IPS-20b (cell line): ENCODE results near the gene RPP25L.

ENCODE experiments used
- H3K27ac ChIP-seq: one replicate; pipeline ENCODE4 v1.5.1; 2013; ENCODE audit warnings: low read length
- H3K27me3 ChIP-seq: 2 replicates; pipeline ENCODE4 v1.6.1; 2013; ENCODE audit warnings: mild to moderate bottlenecking, low read length, inconsistent platforms; ENCODE audit not compliant: insufficient read depth
- H3K36me3 ChIP-seq: 2 replicates; pipeline ENCODE4 v1.6.1; 2013; ENCODE audit warnings: low read depth, mild to moderate bottlenecking, inconsistent platforms, low read length, moderate library complexity; ENCODE audit not compliant: insufficient read depth
- H3K4me1 ChIP-seq: 2 replicates; pipeline ENCODE4 v1.6.1; 2013; ENCODE audit warnings: mild to moderate bottlenecking, control low read depth, inconsistent platforms, low read length, moderate library complexity; ENCODE audit not compliant: insufficient read depth
- H3K4me3 ChIP-seq: 2 replicates; pipeline ENCODE4 v1.5.1; 2013; ENCODE audit warnings: mild to moderate bottlenecking, low read length, inconsistent platforms
- H3K9ac ChIP-seq: 2 replicates; pipeline ENCODE4 v1.6.1; 2013; ENCODE audit warnings: low read depth, mild to moderate bottlenecking, inconsistent platforms, low read length, moderate library complexity
- H3K9me3 ChIP-seq: 2 replicates; pipeline ENCODE4 v1.6.1; 2013; ENCODE audit warnings: mild to moderate bottlenecking, low read depth, low read length, inconsistent platforms; ENCODE audit not compliant: insufficient read depth

RPP25L gene

DNA sequence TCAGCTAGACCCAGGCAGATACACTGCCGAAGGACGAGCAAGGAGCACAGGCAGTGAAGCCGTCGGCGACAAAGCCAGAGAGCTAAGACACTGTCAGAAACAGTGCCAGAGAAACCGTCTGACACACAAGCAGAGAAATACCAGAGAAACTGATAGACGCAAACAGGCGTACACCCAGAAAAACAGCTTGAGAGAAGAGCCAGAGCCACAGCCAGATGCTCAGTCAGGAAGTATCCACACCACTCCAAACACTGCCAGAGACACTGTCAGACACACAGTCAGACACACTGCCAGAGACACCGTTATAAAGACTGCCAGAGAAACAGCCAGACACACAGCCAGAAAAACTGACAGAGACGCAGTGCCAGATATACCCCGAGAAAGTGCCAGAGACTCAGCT lies 41.5 kb downstream of the RPP25L start:
- Histone ChIP-seq H3K9ac (no peak overlapping the region), H3K27ac (no peak overlapping the region), H3K36me3 (no peaks in the 10 kb centered on the region), H3K4me1 (peaks cover 3% of the 10 kb centered on the region; the same call in 1 of the 2 replicates), H3K9me3 (no peaks in the 10 kb centered on the region), H3K4me3 (no peak overlapping the region), H3K27me3 (peaks cover 7% of the 10 kb centered on the region; the same call in 1 of the 2 replicates)

DNA sequence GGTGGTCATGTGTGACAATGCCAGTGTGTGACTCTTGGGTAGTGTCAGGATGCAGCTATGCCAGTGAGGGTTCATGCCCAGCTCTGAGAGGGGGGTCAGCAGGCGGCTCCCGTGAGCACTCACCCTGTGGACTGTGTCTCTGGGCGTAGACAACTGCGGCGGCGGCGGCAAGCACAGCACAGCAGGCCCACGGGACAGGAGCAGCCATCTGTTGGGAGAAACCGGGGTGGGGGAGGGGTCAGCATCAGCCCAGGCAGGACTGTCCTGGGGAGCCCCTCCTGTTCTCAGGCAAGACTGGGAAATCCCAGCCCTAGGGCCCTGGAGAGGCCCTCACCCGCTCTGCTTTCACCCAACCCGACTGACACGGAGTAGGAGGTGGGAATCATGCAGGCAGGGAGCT lies 43.1 kb downstream of the RPP25L start:
- Histone ChIP-seq H3K9me3 (no peaks in the 10 kb centered on the region), H3K36me3 (no peaks in the 10 kb centered on the region), H3K9ac (no peak overlapping the region), H3K27me3 (no peaks in the 10 kb centered on the region; the same call in 1 of the 2 replicates), H3K27ac (no peak overlapping the region), H3K4me3 (no peak overlapping the region), H3K4me1 (peaks cover 3% of the 10 kb centered on the region; the same call in 1 of the 2 replicates)

DNA sequence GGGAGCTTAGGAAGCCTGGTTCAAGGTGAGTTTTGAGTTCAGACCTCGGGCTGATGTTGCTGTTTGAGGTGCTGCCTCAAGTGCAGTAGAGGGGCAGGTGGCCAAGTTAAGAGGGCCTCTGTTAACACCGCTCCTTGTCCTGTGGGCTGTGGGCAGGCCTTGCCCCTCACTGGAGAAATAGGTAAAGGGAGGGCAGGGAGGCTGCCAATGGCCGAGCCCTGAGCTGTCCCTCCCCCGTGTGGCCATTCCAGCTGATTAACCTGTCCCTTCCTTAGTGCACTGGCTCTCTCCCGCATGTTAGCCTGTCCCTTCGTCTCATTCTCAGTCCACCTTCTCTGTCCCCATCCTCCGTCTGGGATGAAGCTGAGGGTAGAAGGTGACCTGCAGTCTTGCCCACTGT lies 43.8 kb downstream of the RPP25L start:
- Histone ChIP-seq H3K9me3 (no peaks in the 10 kb centered on the region), H3K27ac (no peak overlapping the region), H3K36me3 (no peaks in the 10 kb centered on the region), H3K4me1 (no peaks in the 10 kb centered on the region; the same call in 1 of the 2 replicates), H3K9ac (no peak overlapping the region), H3K4me3 (no peak overlapping the region), H3K27me3 (no peaks in the 10 kb centered on the region; the same call in 1 of the 2 replicates)

DNA sequence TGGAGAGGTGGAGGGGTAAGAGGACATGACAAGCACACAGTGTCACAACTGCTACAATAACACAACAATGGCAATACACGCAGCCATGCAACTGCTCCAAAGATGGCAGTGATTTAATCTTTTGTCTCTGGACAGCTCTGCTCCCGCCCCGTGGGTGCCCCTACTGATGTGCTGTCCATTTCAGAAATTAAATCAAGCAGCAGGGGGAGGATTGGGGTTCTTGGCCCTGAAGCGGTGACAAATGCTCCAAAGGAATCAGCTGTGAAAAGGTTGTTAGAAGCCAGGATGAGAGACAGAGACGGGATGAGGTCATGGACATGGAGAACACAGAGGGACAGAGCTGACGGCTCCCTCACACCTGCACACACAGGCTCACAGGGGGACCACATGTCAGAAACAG lies 44.9 kb downstream of the RPP25L start:
- no peaks in the 10 kb centered on the region for H3K36me3 ChIP-seq
- no peaks in the 10 kb centered on the region; the same call in 1 of the 2 replicates for H3K27me3 ChIP-seq
- H3K4me1 ChIP-seq: no peaks in the 10 kb centered on the region; the same call in 1 of the 2 replicates

DNA sequence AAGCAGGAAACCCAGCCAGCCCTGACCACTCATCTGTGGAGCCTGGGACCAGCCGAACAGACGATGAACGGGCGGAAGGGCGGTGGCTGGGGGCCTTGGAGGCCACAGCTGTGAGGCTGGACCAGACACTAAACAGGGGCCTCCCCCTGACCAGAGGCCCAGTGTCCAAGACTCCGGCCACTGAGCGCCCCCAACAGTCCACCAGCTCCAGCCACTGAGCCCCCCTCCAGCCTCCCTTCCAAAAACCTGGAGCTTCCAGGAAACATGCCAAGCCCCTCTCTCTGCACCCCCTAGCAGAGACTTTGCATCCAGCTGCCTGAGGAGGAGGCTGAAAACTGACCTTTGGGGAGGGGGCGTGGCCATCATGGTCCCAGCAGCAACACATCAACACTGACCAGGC lies 45.6 kb downstream of the RPP25L start:
- H3K27ac ChIP-seq: no peak overlapping the region
- H3K4me1 ChIP-seq: no peaks in the 10 kb centered on the region; the same call in 1 of the 2 replicates
- H3K4me3 ChIP-seq: no peak overlapping the region
- no peak overlapping the region for H3K9ac ChIP-seq
- H3K36me3 ChIP-seq: no peaks in the 10 kb centered on the region
- H3K27me3 ChIP-seq: no peaks in the 10 kb centered on the region; the same call in 1 of the 2 replicates
- H3K9me3 ChIP-seq: no peaks in the 10 kb centered on the region

More for the DNA sequence above, 44.9 kb downstream of the RPP25L start:
- H3K27ac ChIP-seq: no peak overlapping the region
- no peak overlapping the region for H3K4me3 ChIP-seq
- no peaks in the 10 kb centered on the region for H3K9me3 ChIP-seq
- H3K9ac ChIP-seq: no peak overlapping the region

DNA sequence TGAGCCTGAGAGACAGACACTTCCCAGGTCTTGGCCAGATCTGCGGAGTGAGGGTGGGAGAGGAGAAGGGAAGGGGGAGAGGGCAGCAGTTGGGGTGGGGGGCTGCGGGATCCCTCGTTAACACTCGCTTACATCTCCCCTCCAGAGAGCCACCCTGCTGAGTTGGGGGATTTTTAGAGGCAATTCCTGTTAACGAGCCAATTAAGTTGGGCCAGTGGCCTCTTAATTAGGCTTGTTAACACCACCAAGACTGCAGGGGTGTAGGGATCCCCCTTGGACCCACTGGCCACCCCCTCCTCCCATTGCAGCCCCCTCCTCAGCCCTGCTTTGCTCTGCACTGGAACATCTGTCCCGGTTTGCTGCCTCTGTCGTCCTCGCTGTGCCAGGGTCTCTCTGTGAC lies 46.0 kb downstream of the RPP25L start:
- Histone ChIP-seq H3K36me3 (no peaks in the 10 kb centered on the region), H3K27me3 (no peaks in the 10 kb centered on the region; the same call in 1 of the 2 replicates), H3K4me1 (no peaks in the 10 kb centered on the region; the same call in 1 of the 2 replicates), H3K9ac (no peak overlapping the region), H3K9me3 (no peaks in the 10 kb centered on the region), H3K4me3 (no peak overlapping the region), H3K27ac (no peak overlapping the region)

DNA sequence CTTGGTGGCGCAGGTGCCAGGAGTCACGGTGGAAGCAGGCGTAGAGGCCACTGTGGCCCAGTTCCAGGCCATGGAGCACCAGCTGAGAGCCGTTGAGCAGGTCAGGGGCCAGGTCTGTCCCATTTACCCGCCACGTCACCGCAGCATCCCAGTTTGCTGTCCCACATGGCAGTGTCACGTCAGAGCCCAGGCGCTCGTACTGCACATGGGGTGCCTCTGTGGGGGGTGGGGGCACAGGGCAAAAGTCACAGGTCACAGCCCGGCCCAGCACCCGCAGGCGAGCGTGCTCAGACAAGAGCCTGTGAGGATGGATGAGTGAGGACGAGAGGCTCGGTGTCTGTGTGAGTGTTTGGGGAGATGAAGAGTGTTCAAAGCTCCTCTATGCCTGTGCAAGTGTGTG lies 47.3 kb downstream of the RPP25L start:
- no peak overlapping the region for H3K4me3 ChIP-seq
- no peaks in the 10 kb centered on the region for H3K36me3 ChIP-seq
- no peaks in the 10 kb centered on the region; the same call in 1 of the 2 replicates for H3K27me3 ChIP-seq
- no peaks in the 10 kb centered on the region for H3K9me3 ChIP-seq
- H3K27ac ChIP-seq: no peak overlapping the region
- H3K9ac ChIP-seq: no peak overlapping the region
- H3K4me1 ChIP-seq: no peaks in the 10 kb centered on the region; the same call in 1 of the 2 replicates

DNA sequence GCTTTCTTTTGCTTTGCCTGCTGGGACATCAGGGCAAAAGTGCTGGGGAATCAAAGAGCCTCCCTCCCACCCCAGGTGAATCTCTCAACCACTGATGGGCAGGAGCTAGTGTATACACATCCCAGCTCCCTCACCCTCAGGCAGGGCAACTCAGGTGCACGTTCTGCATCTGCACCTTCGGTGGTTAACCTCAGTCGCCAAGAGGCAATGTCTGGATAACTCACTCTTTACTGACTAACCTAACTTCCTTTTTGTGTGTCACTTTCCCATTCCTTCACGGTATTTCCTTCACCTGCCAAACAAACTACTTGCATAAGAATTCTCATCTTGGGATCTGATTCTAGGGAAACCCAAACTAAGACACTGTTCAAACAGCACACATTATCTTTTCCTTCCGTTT lies 48.6 kb downstream of the RPP25L start:
- Histone ChIP-seq H3K9ac (no peak overlapping the region), H3K4me3 (no peak overlapping the region), H3K36me3 (no peaks in the 10 kb centered on the region), H3K4me1 (no peaks in the 10 kb centered on the region; the same call in 1 of the 2 replicates), H3K27me3 (no peaks in the 10 kb centered on the region; the same call in 1 of the 2 replicates), H3K27ac (no peak overlapping the region), H3K9me3 (no peaks in the 10 kb centered on the region)

DNA sequence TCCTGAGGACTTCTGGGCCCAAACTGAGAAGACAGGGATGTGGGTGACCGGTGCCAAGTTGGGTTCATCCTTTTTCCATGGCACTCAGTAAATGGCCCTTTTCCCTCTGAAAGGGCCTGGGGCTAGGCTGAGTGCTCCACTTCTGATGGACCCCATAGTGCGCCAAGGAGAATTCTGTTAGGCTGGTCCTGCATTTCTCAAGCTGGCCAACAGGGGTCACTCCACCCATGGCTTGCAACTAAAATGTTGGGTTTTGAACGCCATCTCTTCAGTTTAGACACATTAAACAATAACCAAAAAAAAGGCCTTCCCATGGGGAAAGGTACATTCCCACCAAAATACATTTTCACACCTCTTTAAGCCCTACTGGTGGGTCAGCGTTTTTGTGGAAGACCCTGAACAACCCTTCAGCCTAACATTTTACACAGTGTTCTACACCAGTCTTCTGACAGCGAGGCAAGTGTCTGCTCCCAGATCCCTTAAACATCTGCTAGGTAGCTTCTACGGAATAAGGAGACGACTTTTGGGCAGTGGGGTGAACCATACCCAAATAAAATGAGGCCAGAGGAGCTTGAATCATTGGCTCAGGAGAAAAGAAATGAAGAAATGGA lies 49.7 kb downstream of the RPP25L start:
- Histone ChIP-seq H3K36me3 (no peaks in the 10 kb centered on the region), H3K9me3 (no peaks in the 10 kb centered on the region), H3K4me3 (no peak overlapping the region), H3K9ac (no peak overlapping the region), H3K4me1 (no peaks in the 10 kb centered on the region; the same call in 1 of the 2 replicates), H3K27ac (no peak overlapping the region), H3K27me3 (no peaks in the 10 kb centered on the region; the same call in 1 of the 2 replicates)

DNA sequence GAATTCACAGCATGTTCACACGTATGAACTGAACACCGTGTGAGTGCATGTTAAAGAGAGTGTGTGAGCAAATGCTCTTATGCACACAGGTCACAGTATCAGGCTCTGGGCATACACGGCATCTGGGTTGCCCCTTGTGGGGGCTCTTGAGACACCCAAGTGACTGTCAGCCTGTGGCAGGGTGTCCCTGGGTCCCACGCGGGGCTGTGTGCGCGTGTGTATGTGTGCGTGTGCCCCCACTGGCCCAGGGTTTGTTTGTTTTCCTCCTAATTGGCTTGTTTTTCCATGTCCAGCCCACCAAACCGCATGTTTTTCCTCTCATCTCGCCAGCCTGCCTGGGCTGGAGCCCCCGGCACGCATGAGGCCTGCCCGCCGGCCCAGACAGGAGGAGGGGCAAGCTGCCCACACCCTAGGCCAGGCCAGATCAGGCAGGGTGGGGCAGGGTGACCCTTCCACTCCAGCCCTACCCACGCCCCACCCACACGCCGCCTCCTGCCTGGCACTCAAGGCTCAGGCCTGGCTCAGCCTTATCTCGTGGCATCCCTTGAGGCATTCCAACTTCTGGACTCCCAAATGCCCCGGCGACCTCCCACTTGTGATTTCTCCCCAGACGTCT lies 51.2 kb downstream of the RPP25L start:
- Histone ChIP-seq H3K4me1 (no peaks in the 10 kb centered on the region; the same call in 1 of the 2 replicates), H3K36me3 (no peaks in the 10 kb centered on the region), H3K9ac (no peak overlapping the region), H3K27me3 (no peaks in the 10 kb centered on the region; the same call in 1 of the 2 replicates), H3K9me3 (no peaks in the 10 kb centered on the region), H3K4me3 (no peak overlapping the region), H3K27ac (no peak overlapping the region)
